H1 (cell line): Measurements from ENCODE around the gene SF3A2. TPM values are rescaled to one million over a fixed set of nuclear protein-coding genes. Genes with fewer than 3 reads are reported as not detected.

ENCODE experiments used
- BCL11A ChIP-seq, 2 experiments: IDR thresholded peaks; one replicate each; pipeline ENCODE4 v1.6.1; 2011; ENCODE audit warnings: low read depth in 2 of 2, low read length in 2 of 2, mild to moderate bottlenecking in 2 of 2
- BRCA1 ChIP-seq: IDR thresholded peaks from 2 replicates; pipeline ENCODE4 v1.6.1; 2012; ENCODE audit warnings: low read depth, low read length, improper control_type of control experiment
- CHD1 ChIP-seq: IDR thresholded peaks from 2 replicates; pipeline ENCODE4 v1.6.1; 2012; ENCODE audit warnings: low read depth, low read length, improper control_type of control experiment
- EP300 ChIP-seq, 2 experiments: IDR thresholded peaks; 1 replicate in 1 of 2; 2 replicates in 1 of 2; pipeline ENCODE4 v1.6.1; 2011 to 2012; ENCODE audit warnings: low read depth in 2 of 2, low read length in 2 of 2, mild to moderate bottlenecking in 2 of 2, borderline replicate concordance in 1 of 2, inconsistent platforms in 1 of 2, moderate library complexity in 1 of 2
- FOSL1 ChIP-seq: IDR thresholded peaks from 2 replicates; pipeline ENCODE4 v1.6.1; 2011; ENCODE audit warnings: mild to moderate bottlenecking, low read depth, low read length, moderate library complexity; ENCODE audit not compliant: insufficient read depth
- JUN ChIP-seq: IDR thresholded peaks from 2 replicates; pipeline ENCODE4 v1.6.1; 2011; ENCODE audit warnings: low read depth, mild to moderate bottlenecking, improper control_type of control experiment, low read length
- KDM1A ChIP-seq: fragments of 200-600, 300-600 bp; sonication (generic); IDR thresholded peaks from 2 replicates; pipeline ENCODE4 v1.7.1; 2016; ENCODE audit warnings: mild to moderate bottlenecking, low read length, borderline replicate concordance
- PHF8 ChIP-seq: fragments of 200-600 bp; sonication (generic); conservative IDR thresholded peaks from 2 replicates; pipeline ENCODE4 v1.7.1; 2012; ENCODE audit warnings: low read depth, mild to moderate bottlenecking, inconsistent platforms, low read length, moderate library complexity
- POLR2A ChIP-seq, 2 experiments: IDR thresholded peaks; 1 replicate in 1 of 2; 2 replicates in 1 of 2; pipeline ENCODE4 v1.6.1; 2011; ENCODE audit warnings: low read depth in 2 of 2, low read length in 2 of 2, mild to moderate bottlenecking in 2 of 2; ENCODE audit errors: control extremely low read depth in 1 of 2
- RXRA ChIP-seq: IDR thresholded peaks from 2 replicates; pipeline ENCODE4 v1.6.1; 2011; ENCODE audit warnings: low read depth, mild to moderate bottlenecking, low read length, moderate library complexity; ENCODE audit not compliant: insufficient read depth
- SIN3A ChIP-seq, 2 experiments: IDR thresholded peaks in 1 of 2; conservative IDR thresholded peaks in 1 of 2; 2 replicates each; pipeline ENCODE4 v1.6.1; 2011 to 2012; ENCODE audit warnings: low read length in 2 of 2, improper control_type of control experiment in 1 of 2, low read depth in 1 of 2, mild to moderate bottlenecking in 1 of 2
- SP4 ChIP-seq: IDR thresholded peaks from 2 replicates; pipeline ENCODE4 v1.6.1; 2012; ENCODE audit warnings: low read length, inconsistent platforms
- SRF ChIP-seq: IDR thresholded peaks from 2 replicates; pipeline ENCODE4 v1.6.1; 2011; ENCODE audit warnings: mild to moderate bottlenecking, low read depth, low read length, moderate library complexity
- TAF1 ChIP-seq: IDR thresholded peaks from 2 replicates; pipeline ENCODE4 v1.6.1; 2011; ENCODE audit warnings: mild to moderate bottlenecking, low read depth, low read length
- TAF7 ChIP-seq: optimal IDR thresholded peaks from 2 replicates; pipeline ENCODE3; 2011; ENCODE audit warnings: low read depth, mild to moderate bottlenecking, inconsistent platforms, low read length, moderate library complexity, borderline replicate concordance
- polyA plus RNA-seq, 7 experiments: library from polyadenylated mRNA; depleted of rRNA in 3 of 7; stranded (reverse) in 5 of 7; unstranded in 2 of 7; fragments of >200 nt in 5 of 7; fragments of 200-250 nt in 2 of 7; gene quantifications; 1 replicate in 5 of 7; 2 replicates in 1 of 7; 4 replicates in 1 of 7; pipeline versions ENCODE4 v1.2.1 to v1.2.3, GENCODE V29; 2011 to 2013; ENCODE audit warnings: missing spikeins in 2 of 7, mixed read lengths in 2 of 7
- total RNA-seq: library from RNA; stranded (reverse); fragmentation: NEBNext Ultra II Directional; extraction: Animal tissue kit (Norgen Biotek cat#: 25700); gene quantifications from 2 replicates; pipeline ENCODE4 v1.2.1, GENCODE V29; 2021
- TF ChIP-seq, protein P1 (sequence below): IDR thresholded peaks from 2 replicates; pipeline ENCODE4 v1.6.1; 2012; ENCODE audit warnings: inconsistent platforms
- TF ChIP-seq, protein P2 (sequence below): IDR thresholded peaks from 2 replicates; pipeline ENCODE4 v1.6.1; 2011; ENCODE audit warnings: low read length, improper control_type of control experiment
- TF ChIP-seq, protein P3 (sequence below), 3 experiments: IDR thresholded peaks; 1 replicate in 2 of 3; 2 replicates in 1 of 3; pipeline versions ENCODE4 v1.5.1 to v1.6.1; 2011; ENCODE audit warnings: low read length in 3 of 3, mild to moderate bottlenecking in 3 of 3, inconsistent platforms in 2 of 3, low read depth in 1 of 3, moderate library complexity in 1 of 3; ENCODE audit not compliant: insufficient read depth in 1 of 3; ENCODE audit errors: control extremely low read depth in 1 of 3
- TF ChIP-seq, protein P4 (sequence below): IDR thresholded peaks from 2 replicates; pipeline ENCODE4 v1.6.1; 2012; ENCODE audit warnings: inconsistent platforms

The SF3A2 gene
- total and polyA plus RNA-seq, 2 of the 8 experiments (the other 6 are each of a cell fraction or from before 2014, with no cell fraction given): 15.3 to 146 TPM

DNA sequence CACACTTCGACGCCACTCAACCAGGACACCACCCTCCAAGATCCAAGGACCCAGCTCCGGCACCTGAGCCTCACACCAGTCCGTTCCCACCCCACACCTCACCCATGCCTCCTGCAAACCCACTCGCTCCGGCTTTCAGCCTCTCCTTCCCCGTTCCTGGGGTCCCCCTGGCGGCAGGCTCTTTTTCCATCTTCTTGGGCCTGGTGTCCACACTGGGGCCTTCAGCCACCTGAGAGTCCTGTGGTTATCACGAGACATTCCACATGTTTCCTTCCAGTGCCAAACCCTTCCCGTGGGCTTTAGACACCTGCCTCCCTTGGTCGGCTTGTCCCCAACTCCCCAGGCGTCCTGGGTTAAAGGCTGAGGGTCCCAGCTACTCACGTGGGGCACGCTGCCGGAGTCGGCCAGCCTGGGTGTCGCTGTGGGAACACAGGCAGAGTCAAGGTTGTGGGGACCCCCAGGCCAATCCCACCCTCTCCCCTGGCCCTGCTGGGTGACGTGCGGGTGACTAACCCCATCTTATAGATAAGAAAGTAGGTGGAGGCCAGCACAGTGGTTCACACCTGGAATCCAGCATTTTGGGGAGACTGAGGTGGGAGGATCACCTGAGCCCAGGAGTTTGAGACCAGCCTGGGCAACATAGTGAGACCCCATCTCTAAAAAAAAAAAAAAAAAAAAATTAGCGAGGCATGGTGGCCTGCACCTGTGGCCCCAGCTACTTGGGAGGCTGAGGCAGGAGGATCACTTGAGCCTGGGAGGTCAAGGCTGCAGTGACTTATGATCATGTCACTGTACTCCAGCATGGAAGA lies 17.6 kb downstream of the SF3A2 start (continued):
- no peak for TF ChIP-seq KDM1A
- TF ChIP-seq JUN: no peak
- no peak for TF ChIP-seq TAF7
- TF ChIP-seq, protein P1, sequence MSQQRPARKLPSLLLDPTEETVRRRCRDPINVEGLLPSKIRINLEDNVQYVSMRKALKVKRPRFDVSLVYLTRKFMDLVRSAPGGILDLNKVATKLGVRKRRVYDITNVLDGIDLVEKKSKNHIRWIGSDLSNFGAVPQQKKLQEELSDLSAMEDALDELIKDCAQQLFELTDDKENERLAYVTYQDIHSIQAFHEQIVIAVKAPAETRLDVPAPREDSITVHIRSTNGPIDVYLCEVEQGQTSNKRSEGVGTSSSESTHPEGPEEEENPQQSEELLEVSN: no peak
- TF ChIP-seq RXRA: no peak
- no peak for TF ChIP-seq EP300 (IDR thresholded peaks at IDR 0.05; ENCODE audit: borderline replicate concordance in 1 of 2, low read depth in 2 of 2, low read length in 2 of 2)
- no peak for TF ChIP-seq FOSL1
- TF ChIP-seq, protein P2, sequence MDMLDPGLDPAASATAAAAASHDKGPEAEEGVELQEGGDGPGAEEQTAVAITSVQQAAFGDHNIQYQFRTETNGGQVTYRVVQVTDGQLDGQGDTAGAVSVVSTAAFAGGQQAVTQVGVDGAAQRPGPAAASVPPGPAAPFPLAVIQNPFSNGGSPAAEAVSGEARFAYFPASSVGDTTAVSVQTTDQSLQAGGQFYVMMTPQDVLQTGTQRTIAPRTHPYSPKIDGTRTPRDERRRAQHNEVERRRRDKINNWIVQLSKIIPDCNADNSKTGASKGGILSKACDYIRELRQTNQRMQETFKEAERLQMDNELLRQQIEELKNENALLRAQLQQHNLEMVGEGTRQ: no peak
- no peak for TF ChIP-seq BCL11A (IDR thresholded peaks at IDR 0.05; ENCODE audit: low read depth in 2 of 2, low read length in 2 of 2)
- no peak for TF ChIP-seq POLR2A (IDR thresholded peaks at IDR 0.05; ENCODE audit: control extremely low read depth in 1 of 2, low read depth in 2 of 2, low read length in 2 of 2)
- peak in 1 of 2 experiments; percentile 60; a peak in 1 of 4 replicates for TF ChIP-seq SIN3A (conservative IDR thresholded peaks at IDR 0.05 in 1 of 2, IDR thresholded peaks at IDR 0.05 in 1 of 2; ENCODE audit: low read depth in 1 of 2, low read length in 2 of 2)
- TF ChIP-seq, protein P3, sequence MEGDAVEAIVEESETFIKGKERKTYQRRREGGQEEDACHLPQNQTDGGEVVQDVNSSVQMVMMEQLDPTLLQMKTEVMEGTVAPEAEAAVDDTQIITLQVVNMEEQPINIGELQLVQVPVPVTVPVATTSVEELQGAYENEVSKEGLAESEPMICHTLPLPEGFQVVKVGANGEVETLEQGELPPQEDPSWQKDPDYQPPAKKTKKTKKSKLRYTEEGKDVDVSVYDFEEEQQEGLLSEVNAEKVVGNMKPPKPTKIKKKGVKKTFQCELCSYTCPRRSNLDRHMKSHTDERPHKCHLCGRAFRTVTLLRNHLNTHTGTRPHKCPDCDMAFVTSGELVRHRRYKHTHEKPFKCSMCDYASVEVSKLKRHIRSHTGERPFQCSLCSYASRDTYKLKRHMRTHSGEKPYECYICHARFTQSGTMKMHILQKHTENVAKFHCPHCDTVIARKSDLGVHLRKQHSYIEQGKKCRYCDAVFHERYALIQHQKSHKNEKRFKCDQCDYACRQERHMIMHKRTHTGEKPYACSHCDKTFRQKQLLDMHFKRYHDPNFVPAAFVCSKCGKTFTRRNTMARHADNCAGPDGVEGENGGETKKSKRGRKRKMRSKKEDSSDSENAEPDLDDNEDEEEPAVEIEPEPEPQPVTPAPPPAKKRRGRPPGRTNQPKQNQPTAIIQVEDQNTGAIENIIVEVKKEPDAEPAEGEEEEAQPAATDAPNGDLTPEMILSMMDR (IDR thresholded peaks at IDR 0.05; ENCODE audit: control extremely low read depth in 1 of 3, insufficient read depth in 1 of 3, low read depth in 1 of 3, low read length in 3 of 3): peak; percentile 65 to 77 (median 76)
- no peak for TF ChIP-seq SRF
- TF ChIP-seq, protein P4, sequence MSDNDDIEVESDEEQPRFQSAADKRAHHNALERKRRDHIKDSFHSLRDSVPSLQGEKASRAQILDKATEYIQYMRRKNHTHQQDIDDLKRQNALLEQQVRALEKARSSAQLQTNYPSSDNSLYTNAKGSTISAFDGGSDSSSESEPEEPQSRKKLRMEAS: 0 out of 2 replicates have a peak, but pooled peaks have one; percentile 31
- TF ChIP-seq PHF8: no peak
- no peak for TF ChIP-seq BRCA1
- TF ChIP-seq SP4: no peak
- TF ChIP-seq CHD1: no peak
- no peak for TF ChIP-seq TAF1
